RWPE1 (cell line): ENCODE results near the gene NPL.
A peak's percentile ranks its signal among the peaks of the same experiment; 100 is the strongest.

Source experiments
- CTCF ChIA-PET: fragments of 350-600 bp; sonication (Branson Sonifier 250); formaldehyde crosslinking; extraction: SDS; loops from one replicate; lab custom pipeline; 2021; lab: Yijun Ruan, JAX
- POLR2A ChIA-PET: fragments of 400-600 bp; formaldehyde crosslinking; extraction: SDS; loops from one replicate; lab custom pipeline; 2020; ENCODE audit warnings: antibody characterized with exemption; ENCODE audit not compliant: low non-redundant PET; lab: Yijun Ruan, JAX
- DNase-seq: peaks from one replicate; pipeline ENCODE4 v3.0.0; 2012; ENCODE audit warnings: low spot score
- H3K27ac ChIP-seq: fragments of 450-650 bp; 2 replicates; pipeline ENCODE4 v1.5.1; 2017
- TF ChIP-seq, protein P1 (sequence below): fragments of 450-650 bp; conservative IDR thresholded peaks from 2 replicates; pipeline ENCODE4 v1.5.1; 2017; ENCODE audit warnings: low read depth, mild to moderate bottlenecking

The NPL gene

GRCh38 chr1:182777386-182777785 lies 12.2 kb upstream of the NPL start:
- POLR2A ChIA-PET: no interaction called here
- CTCF ChIA-PET: no interaction called here
- no peak overlapping the region for H3K27ac ChIP-seq
- no peak for DNase-seq
- TF ChIP-seq, protein P1, sequence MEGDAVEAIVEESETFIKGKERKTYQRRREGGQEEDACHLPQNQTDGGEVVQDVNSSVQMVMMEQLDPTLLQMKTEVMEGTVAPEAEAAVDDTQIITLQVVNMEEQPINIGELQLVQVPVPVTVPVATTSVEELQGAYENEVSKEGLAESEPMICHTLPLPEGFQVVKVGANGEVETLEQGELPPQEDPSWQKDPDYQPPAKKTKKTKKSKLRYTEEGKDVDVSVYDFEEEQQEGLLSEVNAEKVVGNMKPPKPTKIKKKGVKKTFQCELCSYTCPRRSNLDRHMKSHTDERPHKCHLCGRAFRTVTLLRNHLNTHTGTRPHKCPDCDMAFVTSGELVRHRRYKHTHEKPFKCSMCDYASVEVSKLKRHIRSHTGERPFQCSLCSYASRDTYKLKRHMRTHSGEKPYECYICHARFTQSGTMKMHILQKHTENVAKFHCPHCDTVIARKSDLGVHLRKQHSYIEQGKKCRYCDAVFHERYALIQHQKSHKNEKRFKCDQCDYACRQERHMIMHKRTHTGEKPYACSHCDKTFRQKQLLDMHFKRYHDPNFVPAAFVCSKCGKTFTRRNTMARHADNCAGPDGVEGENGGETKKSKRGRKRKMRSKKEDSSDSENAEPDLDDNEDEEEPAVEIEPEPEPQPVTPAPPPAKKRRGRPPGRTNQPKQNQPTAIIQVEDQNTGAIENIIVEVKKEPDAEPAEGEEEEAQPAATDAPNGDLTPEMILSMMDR: no peak

GRCh38 chr1:182778862-182779261 lies 10.7 kb upstream of the NPL start:
- CTCF ChIA-PET: interaction anchor here (0.6 kb wide), 1 partner anchor 9 kb away, joined by 3 read pairs; no protein-coding TSS in a partner anchor
- DNase-seq: no peak
- TF ChIP-seq, protein P1: no peak
- no peak overlapping the region for H3K27ac ChIP-seq
- POLR2A ChIA-PET: no interaction called here

- CTCF ChIA-PET: no interaction called here
- TF ChIP-seq, protein P1: no peak
- H3K27ac ChIP-seq: no peak overlapping the region
- DNase-seq: no peak
- POLR2A ChIA-PET: no interaction called here
These were observed 10.0 kb upstream of the NPL start for GRCh38 chr1:182779530-182779929.

DNA sequence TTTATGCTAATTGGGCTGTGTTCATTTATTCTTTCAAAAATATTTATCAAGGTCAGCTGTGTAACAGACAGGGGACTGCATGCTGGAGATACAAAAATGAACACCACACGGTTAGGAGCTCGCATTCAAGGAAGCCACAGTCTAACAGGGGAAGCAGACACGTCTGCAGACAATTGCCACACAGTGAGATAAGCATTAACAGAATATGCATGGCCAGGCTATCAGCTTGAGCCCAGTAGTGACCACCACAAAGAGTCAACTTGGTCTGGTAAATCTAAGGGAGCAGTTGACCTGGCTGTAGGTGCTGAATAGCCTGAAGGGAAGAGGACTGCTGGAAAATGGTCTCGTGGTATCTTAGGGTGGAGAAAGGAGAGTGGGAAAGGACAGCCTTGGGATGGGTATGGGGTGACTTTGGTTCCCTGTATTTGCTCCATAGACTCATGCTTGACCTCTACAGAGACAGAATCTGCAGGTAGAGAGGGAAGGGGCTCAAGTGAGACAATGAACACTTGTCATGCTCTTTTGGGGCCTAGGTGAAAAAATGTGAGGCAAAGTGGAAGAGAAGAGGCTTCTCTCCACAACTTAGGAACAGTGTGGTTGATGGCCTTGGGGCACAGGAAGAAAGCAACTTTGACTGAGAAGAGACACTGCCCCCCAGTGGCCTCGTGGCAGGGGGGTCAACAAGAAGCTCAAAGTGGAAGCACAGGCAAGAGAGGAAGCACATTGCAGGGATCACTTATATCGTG lies 7.6 kb upstream of the NPL start:
- ChIA-PET POLR2A (no interaction called here), CTCF (interaction anchor here (0.6 to 7.0 kb wide), 21 partner anchors 10 to 740 kb away, joined by 3 to 106 read pairs (median 3); partner anchors contain the start of genes RGS16 and RNASEL)
- DNase-seq: peak; percentile 59
- TF ChIP-seq, protein P1: peak; percentile 30
- no peak overlapping the region for H3K27ac ChIP-seq

- TF ChIP-seq, protein P1: peak; percentile 9; the same call in 1 of the 2 replicates
- CTCF ChIA-PET: interaction anchor here (0.6 to 7.0 kb wide), 20 partner anchors 11 to 741 kb away, joined by 3 to 106 read pairs (median 4); partner anchors contain the start of genes RGS16 and RNASEL
- no peak for DNase-seq
- no peak overlapping the region for H3K27ac ChIP-seq
- POLR2A ChIA-PET: no interaction called here
These were observed 7.0 kb upstream of the NPL start for GRCh38 chr1:182782587-182782913.

DNA sequence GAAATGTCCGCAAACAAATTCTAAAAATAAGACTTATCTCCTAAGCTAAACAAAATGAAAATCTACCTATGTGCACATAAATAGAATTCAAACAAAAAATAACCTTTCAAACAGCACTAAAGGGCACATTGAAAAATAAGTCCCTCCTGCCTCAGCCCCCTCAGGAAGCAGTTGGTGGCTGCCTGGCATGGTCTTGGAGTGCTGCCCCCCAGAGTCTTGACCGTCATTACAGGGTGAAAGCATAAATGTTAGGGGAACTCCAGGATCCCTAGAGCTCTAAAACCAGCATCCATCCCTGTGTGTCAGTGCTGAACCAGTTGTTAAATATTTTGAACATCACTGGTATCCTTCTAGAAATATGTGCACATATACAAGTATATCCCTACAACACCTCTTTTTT lies 6.5 kb upstream of the NPL start:
- no peak overlapping the region for H3K27ac ChIP-seq
- no peak for DNase-seq
- ChIA-PET CTCF (interaction anchor here (0.6 to 7.0 kb wide), 14 partner anchors 11 to 1677 kb away, joined by 3 to 106 read pairs (median 5); partner anchors contain the start of gene RGS16), POLR2A (no interaction called here)
- TF ChIP-seq, protein P1: no peak
